Measurements from ENCODE around the gene SLC6A6.

SLC6A6 gene

DNA sequence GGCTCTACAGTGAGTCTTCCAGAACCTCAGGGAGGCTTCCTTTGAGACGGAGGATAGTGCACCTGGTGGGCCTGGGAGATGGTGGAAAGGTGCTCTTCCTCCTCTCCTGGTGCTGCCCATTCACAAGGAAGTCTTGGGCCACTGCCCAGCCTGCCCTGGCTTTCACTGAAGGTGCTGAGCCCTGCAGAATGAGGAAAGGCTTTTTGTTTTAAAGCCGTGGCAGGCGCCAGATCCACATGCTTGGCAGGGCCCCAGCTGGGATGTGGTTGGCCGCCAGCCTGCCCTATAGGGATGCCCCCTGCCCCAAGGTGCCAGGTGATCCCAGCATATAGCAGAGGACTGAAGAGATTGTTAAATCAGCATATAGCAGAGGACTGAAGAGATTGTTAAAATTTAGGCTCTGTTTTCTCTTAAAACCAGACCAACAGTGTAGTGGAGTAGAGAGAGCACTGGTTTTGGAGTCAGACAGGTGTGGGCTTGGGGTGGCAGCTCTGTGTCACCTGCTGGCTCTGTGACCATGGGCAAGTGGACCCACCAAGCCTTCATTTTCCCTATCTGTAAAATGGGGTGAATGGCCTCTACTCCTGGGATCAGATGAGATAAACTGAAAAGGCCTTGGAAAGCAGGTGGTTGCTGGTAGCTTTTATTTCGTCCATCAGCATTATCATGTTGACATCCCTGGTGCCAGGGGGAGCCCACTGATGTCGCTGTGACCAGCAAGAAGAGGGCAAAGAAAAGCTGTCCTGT, 53.3 kb downstream of the SLC6A6 start:
- no peak for DNase-seq

DNA sequence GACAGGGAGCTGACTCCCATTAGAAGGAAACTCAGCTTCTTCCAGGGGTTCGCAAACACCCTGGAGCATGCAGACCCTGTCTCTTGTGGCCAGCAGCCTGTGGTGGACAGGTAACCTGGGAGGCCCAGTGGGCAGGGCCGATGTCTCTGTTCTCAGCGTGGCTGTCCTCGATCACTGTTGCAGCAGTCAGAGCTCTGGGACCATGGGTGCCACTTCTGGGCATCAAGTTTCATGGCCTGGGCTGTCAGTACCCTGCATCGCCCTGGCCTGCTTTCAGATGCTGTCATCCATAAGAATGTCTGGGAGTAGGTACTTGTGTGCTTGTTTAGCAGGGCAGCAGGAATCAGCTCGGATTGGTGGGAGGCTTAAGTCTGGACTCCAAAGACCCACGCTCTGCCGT, 54.4 kb downstream of the SLC6A6 start:
- no peak for DNase-seq

DNA sequence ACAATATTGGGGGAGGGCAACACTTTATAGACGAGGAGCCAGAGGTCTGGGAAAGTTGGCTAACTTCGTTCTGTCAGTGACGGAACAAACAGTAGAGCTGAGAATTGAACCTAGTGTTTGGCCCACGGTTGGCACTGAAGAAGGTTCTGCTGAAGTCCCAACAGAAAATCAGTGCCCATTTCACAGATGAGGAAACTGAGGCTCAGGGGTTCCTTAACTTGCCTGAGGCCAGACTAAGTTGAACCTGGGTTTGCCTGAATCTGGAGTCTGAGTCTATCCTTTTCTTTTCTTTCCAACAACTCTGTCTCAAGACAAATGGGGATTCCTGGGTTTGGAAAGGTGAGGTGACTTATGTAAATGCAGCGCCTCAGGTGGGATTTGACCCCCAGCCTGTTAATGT, 55.1 kb downstream of the SLC6A6 start:
- no peak for DNase-seq

DNA sequence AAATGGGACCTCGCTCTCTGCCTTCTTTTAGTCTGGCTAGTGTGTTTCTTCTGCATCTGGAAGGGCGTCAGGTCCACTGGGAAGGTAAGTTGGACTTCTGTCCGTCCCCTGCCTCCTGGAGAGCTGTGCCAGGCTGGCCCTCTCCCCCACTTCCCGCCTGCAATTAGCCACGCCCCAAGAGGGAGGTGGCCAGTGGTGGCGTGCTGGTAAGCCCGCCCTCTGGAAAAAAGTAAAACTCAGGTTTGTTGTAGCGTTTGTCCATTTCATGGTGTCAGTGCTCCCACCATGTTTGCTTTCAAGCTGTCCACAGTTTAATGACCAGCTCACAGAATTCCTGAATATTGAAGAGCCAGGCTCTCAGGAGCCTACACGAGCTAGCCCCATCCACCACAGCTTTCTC, 55.6 kb downstream of the SLC6A6 start:
- no peak for DNase-seq

DNA sequence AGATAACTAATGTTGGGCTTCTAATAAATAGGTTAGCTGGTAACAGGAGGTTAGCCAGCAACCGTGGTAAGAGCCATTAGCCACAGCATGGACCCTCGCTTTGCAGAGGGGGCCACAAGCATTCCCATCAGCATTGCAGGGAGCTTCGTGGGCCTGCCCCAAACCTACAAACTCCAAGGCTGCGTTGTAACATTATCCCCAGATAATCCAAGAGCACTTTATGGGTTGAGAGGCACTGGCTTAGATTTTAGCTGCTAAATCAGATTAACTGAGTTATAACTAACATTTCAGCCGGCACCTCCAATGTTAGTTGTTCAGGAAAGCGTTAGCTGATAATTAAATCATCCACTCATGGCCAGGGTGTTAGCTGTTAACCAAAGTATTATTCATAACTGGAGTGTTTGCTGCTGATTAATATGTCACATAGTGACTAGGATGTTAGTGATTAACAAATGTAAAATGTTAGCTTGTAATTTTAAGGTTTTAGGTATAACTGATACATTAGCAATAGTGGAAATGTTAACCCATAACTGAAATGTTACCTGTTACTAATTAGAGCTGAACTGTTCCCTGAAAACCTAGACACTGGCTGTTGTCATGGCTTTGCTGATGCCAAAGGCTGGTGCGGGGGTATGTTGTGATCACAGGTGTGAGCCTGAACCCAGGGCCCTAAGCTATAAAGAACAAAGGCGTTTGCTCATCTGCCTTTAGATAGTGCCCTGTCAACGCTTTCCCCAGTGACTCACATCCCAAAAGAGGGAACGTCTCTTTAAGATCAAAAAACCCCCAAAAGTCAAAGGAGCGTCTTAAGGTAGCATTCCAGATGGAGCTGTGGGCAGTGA, 56.2 kb downstream of the SLC6A6 start:
- DNase-seq, result no peak

DNA sequence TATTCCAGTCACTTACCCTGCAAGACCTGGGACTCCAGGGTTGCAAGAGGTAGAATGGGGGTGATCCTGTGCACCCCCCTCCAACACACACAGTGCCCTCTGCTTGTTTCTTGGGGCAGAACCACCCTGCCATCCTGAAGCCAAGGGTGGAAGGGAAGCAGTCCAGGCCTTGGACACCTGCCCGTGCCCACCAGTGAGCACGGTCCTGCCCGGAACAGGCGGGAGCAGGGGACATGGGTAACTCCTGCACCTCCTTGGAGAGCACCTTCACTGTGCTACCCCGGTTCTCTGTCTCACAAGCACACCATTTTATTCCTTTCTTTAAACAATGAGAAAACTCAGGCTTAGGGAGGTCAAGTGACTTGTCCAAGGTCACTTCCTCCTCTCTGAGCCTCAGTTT, 57.0 kb downstream of the SLC6A6 start:
- DNase-seq, result no peak

DNA sequence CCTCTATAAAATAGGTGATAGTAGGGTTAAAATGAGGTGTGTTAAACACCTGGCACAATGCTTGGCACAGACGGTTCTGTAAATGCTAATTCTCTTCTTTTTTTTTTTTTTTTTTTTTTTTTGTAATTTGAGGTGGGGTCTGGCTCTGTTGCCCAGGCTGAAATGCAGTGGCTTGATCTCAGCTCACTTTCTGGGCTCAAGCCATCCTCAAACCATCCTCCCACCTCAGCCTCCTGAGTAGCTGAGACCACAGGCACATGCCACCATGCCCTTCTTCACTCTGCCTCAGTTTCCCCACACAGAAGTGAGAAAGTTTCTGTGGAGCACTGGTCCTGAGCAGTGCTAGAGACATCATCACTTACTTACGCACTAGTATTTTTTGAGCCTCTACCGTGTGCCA, 57.4 kb downstream of the SLC6A6 start:
- no peak for DNase-seq

DNA sequence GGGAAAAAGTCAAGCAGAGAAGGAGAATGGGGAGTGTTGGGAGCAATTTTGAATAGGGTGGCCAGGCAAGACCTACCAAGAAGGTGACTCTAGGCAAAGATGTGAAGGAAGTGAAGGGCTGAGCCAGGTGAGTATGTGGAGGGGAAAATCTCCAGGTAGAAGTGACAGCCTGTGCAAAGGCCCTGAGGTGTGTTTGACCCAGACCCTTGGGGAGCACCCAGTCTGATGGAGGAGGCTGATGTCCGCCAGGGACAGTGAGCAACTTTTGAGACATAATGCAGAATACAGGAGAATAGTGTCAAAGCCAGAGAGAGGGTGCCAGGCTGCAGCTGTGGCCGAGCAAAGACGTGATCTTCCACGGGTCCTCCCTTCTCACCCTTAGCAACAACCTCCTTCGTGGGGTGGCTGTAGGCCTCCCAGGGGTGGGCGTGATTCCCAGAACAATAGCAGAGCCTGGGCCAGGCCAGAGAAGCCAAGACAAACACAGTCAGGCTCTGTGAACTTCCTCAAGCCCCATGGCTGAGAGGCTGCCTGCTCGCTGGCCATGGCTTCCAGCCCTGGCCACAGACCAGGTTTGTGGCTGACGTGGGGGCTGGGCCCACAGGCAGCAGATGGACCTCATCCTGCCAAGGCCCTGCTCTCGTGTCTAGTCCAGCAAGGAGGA, 58.1 kb downstream of the SLC6A6 start:
- DNase-seq, result no peak

DNA sequence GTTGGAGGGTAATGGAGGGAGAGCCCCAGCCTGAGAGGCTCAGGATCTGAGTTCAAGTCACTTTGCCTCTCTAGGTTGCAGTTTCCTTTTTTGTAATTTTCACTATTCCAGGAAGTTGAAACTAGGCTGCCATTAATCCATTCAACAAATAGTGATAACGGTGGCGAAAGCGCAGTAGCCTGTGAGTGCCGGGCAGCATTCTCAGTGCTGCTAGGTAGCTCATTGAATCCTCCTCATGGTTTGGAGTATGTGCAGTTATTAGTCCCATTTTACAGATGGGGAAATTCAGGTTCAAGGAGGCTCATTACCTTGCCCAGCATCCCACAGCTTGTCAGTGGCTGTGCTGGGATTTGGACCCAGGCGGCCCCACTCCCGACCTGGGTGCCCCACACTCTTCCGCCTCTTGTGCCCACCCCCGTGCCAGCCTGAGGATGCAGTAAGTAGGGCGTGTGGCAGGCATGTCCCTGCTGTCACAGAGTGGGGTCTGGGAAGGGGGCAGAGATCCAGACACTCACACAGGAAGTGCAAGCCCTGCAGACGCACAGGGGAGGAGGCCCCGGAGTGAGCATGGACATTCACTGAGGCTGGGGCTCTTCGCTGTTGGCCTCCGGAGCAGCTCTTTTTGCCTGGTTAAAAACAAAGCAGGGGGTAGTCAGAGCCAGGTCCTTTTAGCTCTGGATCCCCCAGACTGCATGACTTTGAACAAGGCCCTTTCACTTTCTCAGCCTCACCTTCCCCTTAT, 58.8 kb downstream of the SLC6A6 start:
- DNase-seq, result no peak

DNA sequence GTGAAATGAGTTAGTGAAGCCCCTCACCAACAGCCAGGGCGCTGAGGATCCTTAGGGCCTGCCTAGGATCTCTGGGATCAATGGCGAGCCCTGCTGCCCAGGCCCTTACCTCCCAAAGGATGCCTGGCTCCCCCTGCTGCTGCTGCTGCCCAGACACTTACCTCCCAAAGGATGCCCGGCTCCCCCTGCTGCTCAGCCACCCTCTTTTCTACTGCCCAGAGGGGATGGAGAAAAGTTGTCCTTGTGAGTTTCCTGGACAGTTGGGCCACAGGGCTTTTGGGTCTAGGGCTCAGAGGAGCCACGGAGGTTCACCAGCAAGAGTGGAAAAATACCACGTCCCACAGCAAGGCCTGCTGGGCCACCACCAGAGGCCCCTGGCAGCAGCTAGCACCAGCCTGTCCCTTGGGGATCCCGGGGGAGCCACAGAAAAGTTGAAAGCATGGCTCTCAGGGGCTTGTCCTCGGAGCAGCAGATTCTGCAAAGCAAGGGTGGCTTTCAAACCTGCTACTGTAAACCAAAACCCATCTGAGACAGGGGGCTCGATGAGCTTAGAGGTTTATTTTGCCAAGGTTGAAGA, 59.4 kb downstream of the SLC6A6 start:
- peak; percentile 33 for DNase-seq

DNA sequence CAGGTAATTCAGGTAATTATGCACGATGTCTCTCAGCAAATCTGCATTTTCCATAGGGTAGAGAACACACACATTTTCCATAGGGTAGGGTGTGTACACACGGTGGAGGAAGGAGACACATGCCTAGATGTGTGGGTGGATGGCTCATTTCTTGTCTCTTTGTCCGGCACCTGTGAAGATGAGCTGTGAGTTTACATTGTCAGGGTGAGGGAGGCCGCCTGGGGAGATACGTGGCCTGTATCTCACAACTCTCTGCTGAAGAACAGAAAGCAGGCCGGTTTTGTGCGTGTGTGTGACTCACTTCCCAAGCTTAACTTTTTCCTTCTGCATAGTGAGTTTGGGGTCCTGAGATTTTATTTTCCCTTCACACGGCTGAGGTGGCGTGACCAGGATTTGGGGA, 60.3 kb downstream of the SLC6A6 start:
- no peak for DNase-seq

DNA sequence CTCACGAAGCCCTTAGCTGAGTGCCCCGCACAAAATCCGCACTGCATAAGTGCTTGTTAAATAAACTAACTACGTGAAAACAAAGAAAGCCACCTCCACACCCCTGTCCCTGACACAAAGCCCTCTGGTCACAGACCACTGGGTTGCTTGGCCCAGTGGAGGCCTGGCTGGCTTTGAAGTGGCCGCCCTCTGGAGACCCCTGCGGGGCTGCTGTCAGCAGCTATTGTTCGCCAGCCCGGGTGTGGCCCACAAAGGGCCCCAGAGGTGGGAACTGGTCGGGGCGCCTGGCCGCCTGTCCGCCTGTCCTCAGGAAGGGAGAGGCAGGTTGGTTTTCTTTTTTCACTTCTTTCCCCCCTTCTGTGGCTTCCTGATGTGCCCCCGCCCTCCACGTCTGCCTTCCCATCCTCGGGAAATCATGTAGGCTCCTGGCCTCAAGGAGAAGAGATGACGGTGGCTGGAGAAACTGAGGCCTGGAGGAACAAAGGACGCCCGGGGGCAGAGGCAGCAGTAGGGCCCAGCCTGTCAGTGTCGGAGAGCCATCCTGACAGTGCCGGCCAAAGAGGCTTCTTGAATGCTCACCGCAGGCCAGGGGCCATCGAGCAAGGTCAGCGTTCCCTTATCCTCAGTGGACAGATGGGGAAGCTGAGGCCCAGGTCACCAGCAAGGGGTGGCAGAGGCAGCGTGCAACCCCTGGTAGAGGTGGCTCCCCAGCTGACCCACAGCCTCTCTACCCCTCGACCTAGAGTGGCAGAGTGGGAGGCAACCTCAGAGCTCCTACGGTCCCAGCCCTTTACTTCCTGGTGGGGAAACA, 61.1 kb downstream of the SLC6A6 start:
- no peak for DNase-seq

DNA sequence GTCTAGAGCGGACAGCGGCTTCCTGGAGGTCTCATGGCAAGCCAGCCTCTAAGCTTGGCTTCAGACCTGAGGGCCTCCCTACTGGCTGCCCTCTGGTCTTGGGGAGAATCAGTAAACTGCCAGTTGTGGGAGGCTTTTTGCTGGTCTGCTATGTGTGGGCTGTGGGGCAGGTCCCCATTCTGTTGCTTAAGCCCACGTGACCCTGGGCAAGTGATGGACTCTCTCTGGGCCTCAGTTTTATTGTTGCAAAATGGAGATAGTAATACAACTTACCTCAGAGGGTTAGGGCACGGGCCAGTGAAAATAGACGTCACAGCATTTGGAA, 61.7 kb downstream of the SLC6A6 start:
- DNase-seq, result no peak

DNA sequence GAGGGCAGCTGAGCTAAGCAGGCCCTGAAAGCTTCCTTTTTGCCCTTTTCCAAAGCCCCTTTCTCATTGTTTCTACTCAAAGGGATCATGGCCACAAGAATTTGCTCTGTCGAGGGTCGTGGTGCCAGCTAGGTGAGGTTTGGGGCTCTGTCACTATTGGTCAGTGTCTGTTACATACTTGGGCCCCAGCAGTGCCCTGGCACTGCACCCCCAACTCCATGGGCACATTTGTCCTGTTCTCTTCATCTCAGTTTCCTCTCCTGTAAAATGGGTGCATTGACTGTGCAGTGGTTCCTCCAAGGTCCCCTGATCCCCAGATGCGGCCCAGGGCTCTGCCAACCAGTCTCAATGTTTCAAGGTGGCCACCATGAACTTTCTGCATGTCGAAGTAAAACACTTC, 62.1 kb downstream of the SLC6A6 start:
- no peak for DNase-seq

DNA sequence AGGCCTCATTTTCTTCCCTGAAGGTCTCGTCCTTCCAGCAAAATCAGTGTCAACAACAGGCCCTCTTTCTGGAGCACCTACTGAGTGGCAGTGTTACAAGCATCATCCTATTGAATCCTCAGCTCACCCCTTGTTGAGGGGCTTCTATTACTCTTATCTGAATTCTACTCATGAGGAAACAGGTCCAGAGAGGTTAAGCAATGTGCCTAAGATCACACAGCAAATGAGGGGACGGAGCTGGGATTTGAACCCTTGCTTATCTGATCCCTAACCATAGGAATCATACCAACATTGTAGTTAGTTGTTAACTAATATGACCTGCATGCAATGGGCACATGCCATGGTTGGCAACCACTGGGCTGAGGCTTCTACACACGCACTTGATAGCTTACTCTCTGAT, 63.0 kb downstream of the SLC6A6 start:
- no peak for DNase-seq

DNA sequence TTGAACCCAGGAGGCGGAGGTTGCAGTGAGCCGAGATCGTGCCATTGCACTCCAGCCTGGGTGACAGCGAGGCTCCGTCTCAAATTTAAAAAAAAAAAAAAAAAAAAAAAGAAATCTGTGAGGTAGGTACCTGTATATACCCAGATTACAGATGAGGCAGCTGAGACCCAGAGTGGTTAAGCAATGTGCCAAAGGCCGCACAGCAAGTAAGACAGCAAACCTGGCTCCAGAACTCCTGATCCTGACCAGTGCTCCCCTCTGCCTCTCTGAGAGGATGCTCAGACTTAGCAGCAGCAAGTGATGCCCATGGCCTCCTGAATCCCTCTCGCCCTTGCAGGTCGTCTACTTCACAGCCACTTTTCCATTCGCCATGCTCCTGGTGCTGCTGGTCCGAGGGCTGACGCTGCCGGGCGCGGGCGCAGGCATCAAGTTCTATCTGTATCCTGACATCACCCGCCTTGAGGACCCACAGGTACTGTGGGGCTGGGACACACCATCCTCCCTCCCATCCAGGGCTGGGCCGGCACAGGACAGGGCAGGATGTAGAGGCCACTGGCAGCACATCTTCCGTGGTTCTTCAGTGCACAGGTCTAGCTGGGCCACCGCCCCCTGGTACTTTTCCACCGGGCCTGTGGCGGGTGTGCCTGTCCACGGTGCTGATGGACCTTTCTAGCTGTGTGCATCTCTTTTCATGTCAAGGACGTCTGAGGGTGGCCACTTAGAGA, 63.9 kb downstream of the SLC6A6 start:
- no peak for DNase-seq

DNA sequence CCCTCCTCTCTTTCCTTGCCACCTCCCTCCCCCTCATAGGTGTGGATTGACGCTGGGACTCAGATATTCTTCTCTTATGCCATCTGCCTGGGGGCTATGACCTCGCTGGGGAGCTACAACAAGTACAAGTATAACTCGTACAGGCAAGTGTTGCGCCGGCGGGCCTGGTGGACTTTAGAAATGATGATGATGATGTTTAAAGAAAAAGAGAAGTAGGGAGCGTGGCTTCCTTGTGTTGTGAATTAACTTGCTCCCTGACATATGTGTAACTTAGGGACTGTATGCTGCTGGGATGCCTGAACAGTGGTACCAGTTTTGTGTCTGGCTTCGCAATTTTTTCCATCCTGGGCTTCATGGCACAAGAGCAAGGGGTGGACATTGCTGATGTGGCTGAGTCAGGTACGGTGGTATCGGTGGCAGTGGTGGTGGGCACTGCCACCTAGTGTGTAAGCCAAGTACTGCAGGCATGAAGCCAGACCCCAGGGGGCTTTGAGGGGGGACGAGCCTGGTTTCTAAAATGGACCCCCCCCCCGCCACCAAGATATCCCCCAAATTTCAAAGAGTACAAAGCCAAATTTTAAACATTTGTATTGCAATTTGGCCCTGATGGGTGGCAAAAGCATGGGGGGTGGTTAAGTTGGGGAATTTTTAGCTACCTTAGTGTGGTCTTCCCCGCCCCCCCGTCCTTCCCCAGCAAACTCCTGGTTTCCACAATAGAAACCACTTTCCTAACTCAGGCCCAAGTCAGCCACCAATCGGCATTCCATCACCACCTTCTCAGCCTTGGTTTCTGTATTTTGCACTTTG, 65.6 kb downstream of the SLC6A6 start:
- DNase-seq, result peak; percentile 26

DNA sequence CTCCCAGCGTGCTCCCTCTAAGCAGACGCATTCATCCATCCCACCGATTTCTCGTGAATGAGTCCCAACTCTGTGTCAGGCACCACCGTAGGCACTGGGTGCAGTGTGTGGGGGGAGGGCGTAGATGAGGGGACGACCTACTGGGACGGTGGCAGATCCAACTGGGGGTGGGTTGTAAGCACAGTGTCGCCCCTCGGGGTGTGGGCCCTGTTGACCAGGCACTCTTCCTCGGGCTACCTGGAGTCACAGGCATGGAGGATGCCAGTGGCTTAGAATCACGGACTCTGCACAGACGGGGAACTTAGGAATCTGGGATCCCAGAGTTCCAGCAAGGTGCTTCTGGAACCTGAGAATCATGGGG, 66.2 kb downstream of the SLC6A6 start:
- no peak for DNase-seq

DNA sequence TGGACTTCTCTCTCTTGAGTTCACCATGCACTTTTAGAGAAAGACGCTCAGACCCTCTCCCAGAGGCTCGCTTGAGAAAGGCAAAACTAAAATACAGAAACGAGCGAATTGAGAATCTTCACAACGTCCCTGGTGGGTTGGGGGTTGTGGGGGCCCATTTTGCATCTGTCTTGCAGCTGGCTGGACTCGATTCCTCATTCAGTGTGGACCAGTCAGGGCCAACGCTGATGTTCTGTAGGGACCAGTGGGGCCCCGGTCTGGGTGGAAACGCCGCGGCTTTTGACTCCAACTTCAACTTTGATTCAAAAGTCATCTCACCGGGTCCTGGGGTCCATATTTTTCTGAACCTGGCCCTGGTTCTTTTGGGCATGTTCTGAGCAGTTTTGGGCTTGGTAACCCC, 68.1 kb downstream of the SLC6A6 start:
- DNase-seq, result no peak

DNA sequence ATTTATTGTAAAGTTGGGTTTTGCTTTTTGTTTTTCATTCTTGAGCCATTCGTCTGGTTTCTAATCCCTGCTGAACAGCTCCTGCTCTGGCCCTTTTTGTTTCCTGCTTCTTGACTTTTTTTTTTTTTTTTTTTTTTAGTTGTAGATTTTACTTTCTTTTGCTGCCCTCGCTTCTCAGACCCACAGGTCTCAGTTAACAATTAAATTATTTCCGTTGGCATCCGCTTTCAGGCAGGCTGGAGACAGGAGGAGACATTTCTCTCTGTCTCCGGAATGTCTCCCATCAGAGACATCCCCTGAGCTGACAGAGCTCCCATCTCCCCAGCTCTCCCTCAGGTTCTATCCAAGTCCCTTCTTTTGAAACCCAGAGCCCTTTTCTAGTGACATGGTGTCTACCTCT, 68.6 kb downstream of the SLC6A6 start:
- DNase-seq, result no peak

DNA sequence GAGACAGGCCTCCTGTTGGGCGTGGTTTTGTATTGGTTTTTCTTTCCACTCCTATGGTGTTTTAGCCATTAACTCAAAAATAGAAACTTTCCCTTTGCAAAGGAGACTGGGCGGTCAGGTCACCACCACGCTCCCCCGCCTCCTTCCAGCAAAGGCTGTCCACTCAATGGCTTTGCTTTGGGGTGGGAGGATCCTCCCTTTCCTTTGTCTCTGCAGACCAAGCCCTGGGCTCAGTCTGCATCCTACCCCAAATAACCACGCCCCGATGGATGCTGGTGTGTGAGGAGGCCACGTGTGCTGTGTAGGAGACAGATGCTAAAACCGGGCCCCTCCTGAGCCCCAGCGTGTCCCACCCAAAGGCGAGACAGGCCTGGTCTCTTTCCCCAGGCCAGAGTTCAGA, 69.3 kb downstream of the SLC6A6 start:
- DNase-seq, result no peak

All from activated CD4-positive, alpha-beta T cell treated with anti-CD3 and anti-CD28 coated beads for 1 hour (primary cell).